IMR-90 (cell line): ENCODE results near the gene CSF2RB.

Experiments used
- BHLHE40 ChIP-seq: fragments of 150-350 bp; IDR thresholded peaks from 2 replicates; pipeline ENCODE4 v1.6.1; 2016; ENCODE audit warnings: mild to moderate bottlenecking, low read depth, low read length
- CEBPB ChIP-seq: IDR thresholded peaks from 2 replicates; pipeline ENCODE4 v1.6.1; 2012; ENCODE audit warnings: low read depth, low read length, improper control_type of control experiment
- CTCF ChIP-seq: conservative IDR thresholded peaks from 2 replicates; pipeline ENCODE4 v1.5.1; 2012; ENCODE audit warnings: mild to moderate bottlenecking, low read depth, low read length, improper control_type of control experiment
- ELK1 ChIP-seq: fragments of 150-350 bp; IDR thresholded peaks from 2 replicates; pipeline ENCODE4 v1.6.1; 2016; ENCODE audit warnings: low read depth, mild to moderate bottlenecking, low read length, moderate library complexity, borderline replicate concordance
- FOS ChIP-seq: fragments of 150-350 bp; IDR thresholded peaks from 2 replicates; pipeline ENCODE4 v1.6.1; 2016; ENCODE audit warnings: low read depth, low read length
- MAZ ChIP-seq: IDR thresholded peaks from 2 replicates; pipeline ENCODE4 v1.6.1; 2012; ENCODE audit warnings: low read depth, mild to moderate bottlenecking, low read length, improper control_type of control experiment, moderate library complexity, borderline replicate concordance
- MXI1 ChIP-seq: IDR thresholded peaks from 2 replicates; pipeline ENCODE4 v1.6.1; 2012; ENCODE audit warnings: low read depth, mild to moderate bottlenecking, low read length, moderate library complexity, borderline replicate concordance
- NFE2L2 ChIP-seq: fragments of 150-350 bp; IDR thresholded peaks from 2 replicates; pipeline ENCODE4 v1.6.1; 2016; ENCODE audit warnings: low read depth, mild to moderate bottlenecking, low read length
- POLR2A ChIP-seq: IDR thresholded peaks from 2 replicates; pipeline ENCODE4 v1.6.1; 2012; ENCODE audit warnings: mild to moderate bottlenecking, low read depth, low read length
- RCOR1 ChIP-seq: IDR thresholded peaks from 2 replicates; pipeline ENCODE4 v1.6.1; 2012; ENCODE audit warnings: mild to moderate bottlenecking, low read length, improper control_type of control experiment; ENCODE audit not compliant: insufficient replicate concordance
- RFX5 ChIP-seq: IDR thresholded peaks from 2 replicates; pipeline ENCODE4 v1.8.0; 2012; ENCODE audit warnings: low read depth, mild to moderate bottlenecking, low read length, moderate library complexity
- SMC3 ChIP-seq: fragments of 150-350 bp; IDR thresholded peaks from 2 replicates; pipeline ENCODE4 v1.6.1; 2016; ENCODE audit warnings: low read depth, mild to moderate bottlenecking, antibody characterized with exemption, low read length, moderate library complexity
- USF2 ChIP-seq: fragments of 150-350 bp; IDR thresholded peaks from 2 replicates; pipeline ENCODE4 v1.6.1; 2017; ENCODE audit warnings: mild to moderate bottlenecking, antibody characterized with exemption, low read length, low read depth

- TF ChIP-seq CTCF (no peak), NFE2L2 (no peak), POLR2A (no peak), RCOR1 (no peak), ELK1 (no peak), SMC3 (no peak), FOS (no peak), MXI1 (no peak), CEBPB (no peak), USF2 (no peak), RFX5 (no peak), MAZ (no peak), BHLHE40 (no peak)
Observed at GRCh38 chr22:36935694-36936093, 22.3 kb downstream of the CSF2RB start.
